HG03095 (cell line): ENCODE results near the gene PIEZO2.

ENCODE experiments used
- ATAC-seq: cut with Tn5 transposase; IDR thresholded peaks from one replicate; pipeline ENCODE4 v1.9.1; 2021; ENCODE audit warnings: moderate library complexity; ENCODE audit not compliant: unreplicated experiment

PIEZO2 gene

DNA sequence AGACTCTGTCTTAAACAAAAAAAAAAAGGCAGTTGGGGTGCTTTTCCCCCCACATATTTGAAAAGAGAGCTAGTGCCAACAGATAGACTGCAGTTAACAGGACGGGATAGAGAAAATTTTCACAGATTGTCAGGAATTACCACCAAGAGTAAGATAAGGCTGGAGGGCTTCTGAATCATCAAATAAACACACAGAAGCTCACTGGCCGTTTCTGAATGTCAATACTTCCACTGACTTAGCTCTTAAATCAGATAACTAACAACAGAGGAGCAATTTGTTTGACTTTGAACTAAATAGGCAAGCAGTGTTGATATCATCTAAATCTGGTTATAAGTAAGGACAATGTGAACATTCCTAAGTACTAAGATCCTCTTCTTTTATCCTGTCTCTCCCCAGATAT is 34.7 kb downstream of the PIEZO2 start:
- ATAC-seq = no peak

DNA sequence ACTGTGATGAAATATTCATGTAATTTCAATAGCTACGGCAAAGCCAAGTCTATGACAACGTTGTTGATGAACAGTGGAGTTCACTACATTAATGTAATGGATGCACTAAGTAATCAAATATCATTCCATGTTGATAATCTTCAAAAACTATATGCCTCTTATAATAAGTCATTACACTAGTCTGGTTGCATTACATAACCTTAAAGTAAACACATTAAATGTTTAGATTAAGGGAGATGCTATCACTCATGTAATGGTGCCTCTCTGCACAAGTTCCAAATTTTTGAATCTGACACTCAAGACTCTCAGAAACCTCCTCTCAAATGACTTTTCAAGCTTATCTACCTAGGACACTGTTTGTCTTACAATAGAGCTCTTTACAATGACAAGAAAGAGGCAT is 35.4 kb downstream of the PIEZO2 start:
- ATAC-seq = no peak

DNA sequence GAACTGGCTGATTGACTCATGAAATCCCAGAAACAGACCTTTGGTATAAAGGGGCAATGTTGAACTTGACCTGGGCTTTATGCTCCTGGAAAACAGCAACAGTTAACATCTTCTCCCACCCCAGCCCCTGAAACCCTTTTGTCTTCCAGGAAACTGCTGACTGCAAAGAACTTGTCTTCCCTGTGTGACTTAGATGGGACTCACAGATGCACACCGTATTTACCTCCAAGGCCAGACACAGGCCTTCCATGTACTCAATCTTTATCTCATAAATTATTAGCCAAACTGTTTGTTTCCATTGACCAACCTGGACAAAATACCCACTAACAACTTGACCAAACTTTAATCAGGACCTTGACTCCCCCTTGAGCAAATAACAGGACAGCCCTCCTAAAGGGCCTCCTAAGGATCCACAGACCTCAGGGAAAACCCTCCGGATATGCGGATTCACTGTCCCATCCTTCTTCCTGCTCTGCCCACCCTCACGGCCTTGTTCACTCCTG is 36.3 kb downstream of the PIEZO2 start:
- no peak for ATAC-seq

DNA sequence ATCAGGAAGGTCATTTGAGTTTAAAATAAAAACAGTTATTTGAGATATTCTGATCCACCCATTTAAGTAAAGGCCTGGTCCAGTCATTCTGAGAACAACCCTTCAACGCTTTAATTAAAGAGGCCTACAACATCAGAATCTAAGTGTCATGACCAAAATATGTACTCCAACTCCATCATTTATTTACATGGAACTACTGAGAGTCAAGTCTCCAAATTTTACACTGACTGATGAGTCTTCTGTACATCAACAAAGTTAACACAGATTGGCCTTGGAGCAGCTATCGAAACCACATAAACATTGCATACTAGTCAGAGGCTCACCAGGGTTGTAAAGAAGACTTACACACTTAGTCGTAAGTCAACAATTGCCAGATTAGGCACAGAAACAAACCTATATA is 37.1 kb downstream of the PIEZO2 start:
- ATAC-seq = no peak

DNA sequence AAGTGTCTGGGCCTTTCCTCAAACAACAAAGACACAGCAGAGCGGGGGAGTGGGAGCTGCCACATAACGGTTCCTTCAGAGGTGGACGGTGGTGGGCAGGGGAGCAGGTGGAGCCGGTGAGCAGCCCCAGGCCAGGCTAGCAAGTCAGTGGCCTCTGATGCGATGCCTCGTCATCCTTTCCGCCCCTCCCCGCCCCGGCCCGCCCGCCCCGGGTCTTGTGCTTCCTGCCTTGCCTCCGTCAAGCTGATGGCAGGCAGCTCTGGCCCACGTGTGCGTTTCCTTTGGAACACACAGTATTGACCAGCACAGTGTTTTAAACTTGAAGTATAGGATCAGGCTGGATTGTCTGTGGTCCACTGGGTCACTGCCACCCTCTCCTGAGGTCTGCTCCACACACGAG is 38.9 kb downstream of the PIEZO2 start:
- ATAC-seq = no peak

DNA sequence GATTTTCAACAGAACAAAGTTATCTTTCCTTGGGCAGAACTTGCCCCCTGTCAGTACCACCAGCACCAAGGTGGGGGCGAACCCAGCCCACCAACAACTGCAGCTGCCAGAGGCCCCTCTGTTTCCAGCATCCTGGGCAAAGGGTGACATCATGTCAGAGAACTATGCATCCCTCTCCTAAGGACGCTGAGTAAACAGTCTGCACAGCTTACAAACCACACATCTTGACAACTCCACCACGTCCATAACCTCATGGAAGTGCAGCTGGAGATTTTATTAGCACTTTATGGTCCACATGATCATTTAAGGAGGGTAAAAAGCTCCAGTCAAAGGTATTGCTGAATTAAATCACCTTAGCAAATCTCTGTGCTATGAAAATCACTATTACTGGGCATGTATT is 40.4 kb downstream of the PIEZO2 start:
- ATAC-seq = no peak

DNA sequence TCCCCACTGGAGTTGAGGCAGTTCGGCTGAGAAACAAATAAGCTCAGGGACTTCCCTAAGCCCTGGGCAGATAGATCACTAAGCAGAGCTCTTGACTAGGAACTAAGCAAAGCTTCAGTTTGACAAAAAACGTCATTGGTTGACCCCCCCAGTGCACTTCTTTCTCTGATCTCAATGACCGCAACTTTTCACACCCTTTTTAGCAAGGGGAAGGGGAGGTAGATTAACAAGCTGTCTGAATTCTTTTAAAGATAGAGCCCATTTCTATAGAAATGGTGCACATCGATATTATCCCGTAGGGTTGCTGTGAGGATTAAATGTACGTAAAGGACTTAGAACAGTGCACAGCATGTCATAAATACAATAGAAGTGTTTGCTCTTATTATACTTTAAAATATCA is 42.5 kb downstream of the PIEZO2 start:
- no peak for ATAC-seq

DNA sequence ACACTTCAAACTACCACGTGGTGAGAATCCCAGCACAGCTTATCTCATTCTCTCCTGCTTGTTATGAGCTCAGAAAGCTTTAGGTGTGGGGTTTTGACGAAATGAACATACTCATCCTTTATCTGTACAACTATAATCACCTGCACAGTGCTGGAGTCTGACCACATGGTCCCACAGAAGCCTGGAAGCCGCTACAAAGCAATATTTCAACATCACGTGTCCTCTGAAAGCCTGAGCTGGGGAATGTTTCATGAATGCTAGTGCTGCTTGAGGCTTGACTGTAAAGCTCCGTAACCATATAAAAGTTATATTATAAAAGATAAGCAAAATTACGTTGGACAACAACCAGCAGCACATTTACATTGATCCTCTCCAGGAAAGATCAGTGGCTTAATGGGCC is 43.9 kb downstream of the PIEZO2 start:
- ATAC-seq = no peak

DNA sequence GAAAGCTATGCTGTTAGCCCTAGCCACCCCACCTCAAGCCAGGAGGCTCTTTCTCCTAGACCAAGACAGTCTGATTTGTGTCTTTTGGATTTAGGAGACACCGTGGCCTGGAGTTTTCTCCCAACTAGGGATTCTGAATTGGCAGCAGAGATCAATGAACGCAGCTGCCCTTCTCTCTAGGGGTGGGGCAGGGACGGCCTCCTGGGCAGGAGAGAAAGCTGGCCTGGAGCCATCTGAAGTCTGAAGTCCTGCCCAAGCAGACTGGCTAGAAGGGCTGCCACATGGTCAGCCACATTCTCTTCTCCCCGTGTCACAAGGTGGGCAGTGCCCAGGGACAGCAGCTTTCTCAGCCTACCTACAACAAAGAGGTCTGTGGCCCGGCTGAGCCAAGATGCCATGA is 45.1 kb downstream of the PIEZO2 start:
- no peak for ATAC-seq

DNA sequence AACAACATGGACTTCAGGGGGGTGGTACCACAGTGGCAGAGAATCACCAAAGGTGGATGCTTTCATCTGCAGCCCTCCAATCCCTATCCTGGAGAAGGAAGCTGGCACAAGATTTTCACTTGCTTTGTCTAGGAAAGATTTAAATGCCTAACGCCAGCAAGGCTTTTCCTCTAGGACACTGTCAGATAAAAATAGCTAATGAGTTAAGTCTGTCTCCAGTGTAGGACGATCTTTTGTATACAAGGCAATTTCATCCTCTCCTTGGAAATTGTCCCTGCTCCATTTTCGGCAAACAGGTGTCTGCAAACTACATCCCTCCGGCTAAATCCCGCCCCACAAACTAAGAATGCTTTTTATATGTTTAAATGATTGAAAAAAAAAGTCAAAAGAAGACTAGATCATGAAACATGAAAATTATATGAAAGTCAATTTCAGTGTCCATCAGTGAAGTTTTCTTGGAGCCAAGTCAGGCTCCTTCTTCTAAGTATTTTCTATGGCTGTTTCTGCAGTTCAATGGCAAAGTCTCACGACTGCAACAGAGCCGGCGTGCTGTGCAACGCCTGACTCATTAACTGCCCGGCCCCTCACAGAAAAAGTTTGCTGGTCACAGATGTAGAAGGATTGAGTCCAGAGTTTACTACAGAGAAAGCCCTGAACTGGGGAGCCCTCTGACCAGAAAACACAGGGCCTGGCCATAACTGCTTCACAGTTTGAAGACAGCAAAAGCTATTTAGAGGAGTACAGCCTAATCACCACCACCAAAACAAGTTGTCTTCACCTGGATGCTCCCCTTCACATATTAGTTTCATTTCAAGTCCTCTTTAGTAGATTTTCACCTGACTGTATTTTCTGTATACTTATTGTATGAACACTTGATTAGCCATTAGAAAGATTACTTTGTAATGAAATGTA is 52.3 kb downstream of the PIEZO2 start:
- no peak for ATAC-seq

DNA sequence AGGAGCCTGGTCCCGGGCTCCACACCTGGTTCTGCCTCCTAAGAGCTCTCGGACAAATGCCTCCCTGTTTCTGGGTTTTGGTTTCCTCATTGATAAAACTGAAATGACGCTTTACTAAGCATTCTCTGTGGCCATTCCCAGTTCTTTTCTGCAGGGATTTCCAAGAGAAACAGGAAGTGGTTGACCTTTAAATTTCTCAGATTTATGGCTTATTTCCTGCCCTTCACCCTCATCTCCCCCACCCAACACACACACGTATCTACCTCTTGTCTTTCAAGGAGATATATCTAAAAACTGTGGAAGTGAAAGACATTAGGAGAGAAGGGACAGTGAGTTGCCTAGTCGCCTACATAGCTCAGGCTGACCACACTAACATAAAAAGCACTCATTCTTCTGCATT is 53.0 kb downstream of the PIEZO2 start:
- no peak for ATAC-seq

DNA sequence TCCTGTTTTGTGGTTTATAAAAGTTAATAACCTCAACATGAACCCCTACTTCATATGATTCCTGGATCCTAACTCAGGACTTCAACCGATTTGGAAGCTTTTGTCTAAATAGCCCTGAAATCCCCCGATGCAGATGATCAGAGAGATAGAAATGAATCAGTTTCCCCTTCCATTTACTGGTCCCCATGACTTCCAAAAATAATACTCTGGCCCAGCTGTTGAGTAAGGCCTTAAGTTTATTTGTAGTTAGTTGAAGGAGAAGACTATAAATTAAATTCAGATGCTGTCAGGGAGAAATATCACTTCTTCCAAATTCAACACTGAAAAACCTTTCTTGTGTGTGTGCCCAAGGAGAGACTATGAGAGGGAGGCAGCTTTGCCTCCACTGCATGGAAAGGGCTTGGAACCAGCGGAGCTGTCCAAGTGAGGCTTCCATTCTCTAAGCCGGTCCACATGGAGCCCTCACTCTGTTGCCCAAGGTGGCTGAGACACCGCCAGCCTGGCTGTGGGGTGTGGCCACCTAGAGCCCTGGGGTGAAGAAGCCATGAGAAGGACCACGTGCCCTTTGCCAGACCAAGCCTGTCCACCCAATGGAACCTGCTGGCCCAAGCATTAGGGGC is 53.6 kb downstream of the PIEZO2 start:
- ATAC-seq = no peak

DNA sequence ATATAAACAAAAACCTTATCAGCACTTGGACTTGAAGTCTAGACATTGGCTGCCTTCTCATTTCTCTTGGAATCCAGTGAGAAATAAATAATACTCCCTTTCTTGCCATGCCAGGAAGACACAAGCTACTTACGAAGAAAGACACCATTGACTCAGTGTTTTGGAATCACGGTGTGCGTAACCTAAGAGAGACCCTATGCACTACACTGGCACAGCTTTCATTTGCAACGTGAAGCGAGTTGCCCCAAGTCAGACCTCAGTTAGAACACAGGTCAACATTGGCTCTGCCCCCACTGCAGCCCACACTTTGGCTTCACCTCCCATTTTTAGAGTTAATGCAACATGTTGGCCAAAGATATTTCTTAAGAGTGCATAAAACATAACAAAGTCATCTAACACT is 54.2 kb downstream of the PIEZO2 start:
- no peak for ATAC-seq

DNA sequence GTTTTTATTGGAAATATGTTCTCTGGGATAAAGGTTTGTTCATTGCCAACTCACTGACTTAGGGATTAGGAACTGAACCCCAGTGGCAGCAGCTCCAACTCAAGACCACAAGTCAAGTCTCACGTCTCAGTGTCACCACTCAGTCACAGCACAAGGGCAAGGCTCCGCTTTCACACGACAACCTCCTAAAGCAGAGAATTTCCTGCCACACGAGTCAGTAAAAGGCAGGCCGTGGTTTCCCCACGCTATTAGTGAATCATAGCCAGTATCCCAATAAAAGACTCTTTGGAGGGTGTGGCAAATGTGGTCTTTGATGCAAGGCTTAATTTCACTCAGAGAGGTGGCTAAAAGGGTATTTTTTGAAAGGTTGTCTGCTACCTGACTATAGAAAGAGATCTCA is 57.6 kb downstream of the PIEZO2 start:
- no peak for ATAC-seq

DNA sequence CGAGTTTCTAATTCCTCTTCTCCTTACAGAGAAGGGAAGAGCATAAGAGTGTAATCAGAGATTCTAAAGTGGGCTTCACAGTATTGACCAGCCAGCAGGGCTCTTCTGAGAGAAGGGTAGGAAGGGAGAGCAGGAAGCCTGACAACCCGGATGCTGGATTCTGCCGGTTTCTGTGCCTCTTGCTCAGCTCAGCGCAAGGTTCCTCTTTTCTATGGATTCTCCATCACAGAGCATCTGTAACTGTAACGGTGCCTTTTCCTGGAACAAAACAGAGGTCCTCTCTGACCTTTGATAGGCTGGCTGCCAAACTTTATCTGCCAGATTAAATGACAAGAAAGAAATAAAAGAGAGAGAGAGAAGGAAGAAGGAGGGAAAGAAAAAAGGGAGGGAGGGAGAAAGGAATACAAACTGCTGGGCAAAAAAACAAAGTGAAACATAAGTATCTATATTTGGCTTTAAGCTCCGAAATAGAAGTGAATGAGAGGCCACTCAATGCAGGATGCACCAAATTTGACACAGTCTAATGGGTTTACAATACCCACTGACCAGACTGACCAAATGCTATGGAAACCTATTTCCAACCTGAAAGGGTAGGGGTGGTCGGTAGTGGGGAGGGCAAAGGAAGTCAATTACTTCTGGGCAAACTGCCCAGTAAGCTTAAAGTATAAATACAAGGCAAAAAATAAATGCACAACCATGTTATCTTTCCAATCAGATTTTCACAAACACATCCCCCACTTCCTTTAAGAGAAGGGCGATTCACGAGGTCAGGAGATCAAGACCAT is 59.2 kb downstream of the PIEZO2 start:
- ATAC-seq = no peak

DNA sequence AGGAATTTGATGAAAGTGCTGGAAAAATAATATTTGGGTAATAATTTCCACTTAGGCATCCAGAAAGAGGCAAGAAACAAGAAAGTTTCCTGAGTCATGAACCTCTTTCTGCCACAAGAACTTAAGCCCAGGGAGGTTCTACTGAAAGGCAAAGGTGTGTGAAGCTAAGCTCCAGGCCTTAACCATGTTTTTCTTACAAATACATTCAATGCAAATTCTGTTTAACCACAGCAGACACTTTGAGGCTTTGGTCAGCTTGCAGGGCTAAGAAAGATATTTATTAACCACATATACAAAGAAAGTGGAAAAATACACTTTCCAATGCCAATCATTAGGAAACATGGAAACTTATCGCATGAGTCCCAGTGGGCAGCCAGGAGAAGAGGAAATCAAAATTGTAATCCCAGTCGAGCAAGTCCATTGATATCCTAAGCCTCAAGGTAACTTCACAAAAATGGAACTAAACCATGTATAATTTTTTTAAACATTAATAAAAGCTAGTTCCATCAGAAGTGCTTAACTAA is 68.3 kb downstream of the PIEZO2 start:
- no peak for ATAC-seq

DNA sequence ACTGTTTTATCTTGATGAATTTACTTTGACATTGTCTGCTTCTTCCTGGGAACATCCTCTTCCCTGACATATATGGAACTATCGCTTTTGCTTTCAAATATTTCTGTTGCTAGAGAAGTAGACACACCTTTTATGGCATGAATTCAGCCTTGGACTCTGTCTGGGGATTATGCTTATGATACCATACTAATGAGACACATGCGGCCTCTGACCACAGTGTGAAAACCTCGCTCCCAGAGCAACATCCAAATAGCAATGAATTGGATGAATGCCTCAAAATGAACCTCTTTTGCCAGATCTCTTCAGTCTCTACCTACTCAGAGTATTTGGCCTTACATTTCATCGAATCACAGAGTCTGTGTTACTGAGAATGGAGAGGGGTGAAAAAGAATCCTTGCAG is 70.9 kb downstream of the PIEZO2 start:
- ATAC-seq = no peak

DNA sequence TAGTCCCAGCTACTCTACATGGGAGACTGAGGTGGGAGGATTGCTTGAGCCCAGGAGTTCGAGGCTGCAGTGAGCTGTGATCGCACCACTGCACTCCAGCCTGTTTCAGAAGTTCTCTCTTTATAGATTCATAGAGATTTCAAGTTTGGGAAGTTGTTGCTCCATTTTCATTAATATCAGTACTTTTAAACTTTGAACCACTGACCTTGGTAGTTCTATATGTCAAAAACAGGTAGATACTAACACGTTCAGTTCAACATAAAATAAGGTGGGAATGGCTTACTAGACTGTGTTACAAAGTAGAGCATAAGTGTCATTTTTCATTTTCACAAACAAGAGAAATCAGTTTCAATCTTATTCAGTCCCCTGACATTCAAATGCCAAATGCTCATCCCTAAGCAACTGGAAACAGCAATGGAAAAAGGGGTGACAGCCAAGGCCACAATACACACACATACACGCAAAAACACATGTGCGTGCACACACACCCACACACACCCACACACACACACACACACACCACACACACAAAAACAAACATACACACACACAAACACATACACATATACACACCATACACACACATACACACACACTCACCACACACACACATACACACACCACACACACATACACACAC is 71.7 kb downstream of the PIEZO2 start:
- ATAC-seq = no peak

DNA sequence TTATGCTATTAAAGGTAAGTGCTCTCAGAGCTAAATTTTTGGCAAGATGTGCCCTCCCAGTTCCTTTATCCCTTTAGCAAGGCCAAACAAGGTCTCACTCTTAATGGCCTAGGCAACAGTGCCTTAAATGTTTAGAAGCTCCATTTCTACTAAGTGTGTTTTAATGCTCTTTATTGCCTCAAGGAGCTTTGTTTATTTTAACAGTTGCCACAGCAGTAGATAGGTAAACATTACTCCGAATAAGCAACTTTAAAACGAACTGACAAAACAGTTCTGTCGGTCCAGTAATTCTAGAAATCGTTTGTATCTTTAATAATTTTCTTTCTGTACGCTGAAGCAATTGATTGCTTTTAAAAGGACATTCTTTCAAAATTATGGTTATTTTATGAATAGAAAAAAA is 74.5 kb downstream of the PIEZO2 start:
- ATAC-seq = no peak

DNA sequence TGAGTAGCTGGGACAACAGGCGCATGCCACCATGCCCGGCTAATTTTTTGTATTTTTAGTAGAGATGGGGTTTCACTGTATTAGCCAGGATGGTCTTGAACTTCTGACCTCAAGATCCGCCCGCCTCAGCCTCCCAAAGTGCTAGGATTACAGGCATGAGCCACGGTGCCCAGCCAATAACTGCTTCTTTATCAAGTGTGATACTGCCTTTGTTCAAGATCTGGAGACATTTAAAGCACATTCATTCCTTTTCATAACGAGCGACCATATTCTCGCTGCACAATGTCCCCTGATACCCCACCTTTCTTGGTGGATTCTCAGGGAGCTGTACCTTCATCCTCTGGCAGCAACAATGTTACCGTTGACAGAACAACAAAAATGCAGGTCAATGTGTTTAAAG is 75.4 kb downstream of the PIEZO2 start:
- ATAC-seq = no peak

DNA sequence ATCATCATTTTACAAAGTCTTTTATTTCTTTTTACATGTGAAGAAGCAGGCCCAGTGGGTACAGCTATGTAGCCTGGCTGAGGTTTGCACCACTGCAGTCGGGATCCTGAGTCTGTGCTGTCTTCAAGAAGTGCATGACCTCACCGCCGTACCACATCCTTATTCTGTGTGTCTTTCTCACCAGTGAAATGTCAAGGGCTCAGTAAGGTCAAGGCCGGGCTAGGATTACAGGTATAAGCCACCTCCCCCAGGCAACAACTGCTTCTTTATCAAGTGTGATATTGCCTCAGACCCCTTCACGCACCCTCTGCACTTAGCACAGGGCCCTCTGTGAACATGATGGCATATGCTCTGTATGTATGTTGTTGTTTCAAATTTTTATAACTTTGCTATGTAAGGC is 76.7 kb downstream of the PIEZO2 start:
- ATAC-seq = no peak
